Panc1 (cell line): ENCODE results near the gene ATAD2B. TPM values are rescaled to one million over a fixed set of nuclear protein-coding genes. Genes with fewer than 3 reads are reported as not detected.

Experiments used
- ATAC-seq: fragments of 200-7000 bp; cut with Tn5 transposase; 2 replicates; pipeline ENCODE4 v1.9.1; 2020; ENCODE audit warnings: mild to moderate bottlenecking, moderate library complexity
- BruUV-seq: library from RNA; stranded (reverse); fragments of 400-500 nt; replicated peaks from 2 replicates; lab custom pipeline; 2021; lab: Mats Ljungman, UMichigan
- CTCF ChIA-PET: fragments of 300-600 bp; sonication (Branson Sonifier 250); formaldehyde crosslinking; loops from one replicate; lab custom pipeline; 2022; ENCODE audit warnings: antibody characterized with exemption; lab: Charles Lee
- POLR2A ChIA-PET: fragments of 300-600 bp; sonication (Branson Sonifier 250); formaldehyde crosslinking; loops from one replicate; lab custom pipeline; 2022; ENCODE audit warnings: antibody characterized with exemption; lab: Charles Lee
- DNase-seq: peaks from one replicate; pipeline ENCODE4 v3.0.0-alpha.2; 2010; ENCODE audit warnings: low read depth, low spot score
- H3K27ac ChIP-seq: 2 replicates; pipeline ENCODE4 v1.5.1; 2011; ENCODE audit warnings: mild to moderate bottlenecking, low read length, inconsistent platforms
- H3K27me3 ChIP-seq: fragments of 200-500 bp; sonication (Bioruptor generic); 2 replicates; pipeline ENCODE4 v1.6.0; 2014; ENCODE audit warnings: low read length, inconsistent platforms; ENCODE audit not compliant: control insufficient read depth, insufficient read depth
- H3K36me3 ChIP-seq: fragments of 200-500 bp; sonication (Bioruptor generic); 2 replicates; pipeline ENCODE4 v1.5.1; 2014; ENCODE audit warnings: inconsistent platforms, mild to moderate bottlenecking, low read length, moderate library complexity; ENCODE audit not compliant: control insufficient read depth, insufficient read depth
- H3K4me1 ChIP-seq: 2 replicates; pipeline ENCODE4 v1.5.1; 2011; ENCODE audit warnings: inconsistent platforms, mild to moderate bottlenecking, low read length, moderate library complexity; ENCODE audit not compliant: control insufficient read depth, insufficient read depth
- H3K4me3 ChIP-seq, 2 experiments: 2 replicates each; pipeline ENCODE4 v1.5.1; 2011 to 2012; ENCODE audit warnings: low read depth in 2 of 2, low read length in 2 of 2, mild to moderate bottlenecking in 2 of 2, inconsistent platforms in 1 of 2, moderate library complexity in 1 of 2
- H3K9me3 ChIP-seq: fragments of 200-500 bp; sonication (Bioruptor generic); 2 replicates; pipeline ENCODE4 v1.5.1; 2014; ENCODE audit warnings: low read depth, mild to moderate bottlenecking, inconsistent platforms, low read length, moderate library complexity; ENCODE audit not compliant: control insufficient read depth, insufficient read depth
- POLR2AphosphoS5 ChIP-seq: IDR thresholded peaks from 2 replicates; pipeline ENCODE4 v1.6.1; 2012; ENCODE audit warnings: mild to moderate bottlenecking, low read depth, low read length, moderate library complexity
- SIN3A ChIP-seq: IDR thresholded peaks from 2 replicates; pipeline ENCODE4 v1.6.1; 2012; ENCODE audit warnings: low read depth, mild to moderate bottlenecking, low read length, moderate library complexity, borderline replicate concordance; ENCODE audit not compliant: insufficient read depth
- TCF7L2 ChIP-seq: IDR thresholded peaks from 2 replicates; pipeline ENCODE4 v1.6.1; 2011; ENCODE audit warnings: mild to moderate bottlenecking, low read depth, low read length, inconsistent platforms
- in situ Hi-C: cut with HindIII; loops from 2 replicates; pipeline ENCODE4 v1.10.0; 2016; ENCODE audit warnings: low sequenced_read_pairs, low pct_unique_long_range_greater_than_20kb
- intact Hi-C: fragments of 100-400 bp; cut with micrococcal nuclease; formaldehyde crosslinking; loops from one replicate; pipeline ENCODE4 v1.10.0; 2022; ENCODE audit not compliant: unreplicated experiment
- total RNA-seq: library from RNA; stranded (reverse); gene quantifications from one replicate; pipeline ENCODE4 v1.2.1, GENCODE V29; 2021; ENCODE audit not compliant: unreplicated experiment
- TF ChIP-seq, protein P1 (sequence below): fragments of 450-650 bp; IDR thresholded peaks from 2 replicates; pipeline ENCODE4 v1.5.1; 2017; ENCODE audit warnings: mild to moderate bottlenecking
- TF ChIP-seq, protein P2 (sequence below), 2 experiments: IDR thresholded peaks; 2 replicates each; pipeline ENCODE4 v1.6.1; 2011 to 2012; ENCODE audit warnings: low read depth in 2 of 2, control low read depth in 1 of 2, low read length in 1 of 2, mild to moderate bottlenecking in 1 of 2, moderate library complexity in 1 of 2; ENCODE audit not compliant: insufficient read depth in 1 of 2

The ATAD2B gene
- total RNA-seq, 1 experiment from 2014 or later: 17.9 TPM

DNA sequence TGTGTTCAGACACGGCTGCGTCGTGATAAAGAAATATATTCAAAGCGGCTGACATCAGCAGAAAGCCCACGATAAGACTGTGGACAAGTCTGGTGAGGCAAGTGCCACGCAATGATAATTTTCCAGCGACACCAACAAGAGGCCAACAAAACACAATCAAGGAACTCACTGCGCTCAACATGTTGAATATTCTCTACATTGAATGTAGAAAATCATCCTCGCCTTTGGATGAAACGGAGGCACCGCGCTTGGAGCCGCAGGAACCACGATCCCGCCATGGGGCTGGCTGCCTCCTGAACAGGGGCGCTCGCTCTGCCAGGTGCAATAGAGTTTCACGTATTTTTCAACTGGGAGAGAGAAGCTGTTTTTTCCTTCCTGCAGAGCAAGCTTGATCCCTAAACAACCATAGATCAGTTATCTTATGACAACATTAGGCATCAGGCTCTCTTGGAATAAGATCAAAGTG lies 220.3 kb downstream of the ATAD2B start:
- Histone ChIP-seq H3K4me1 (no peaks in the 10 kb centered on the region), H3K27me3 (no peaks in the 10 kb centered on the region), H3K27ac (no peak overlapping the region), H3K4me3 (no peak overlapping the region), H3K36me3 (no peaks in the 10 kb centered on the region), H3K9me3 (no peaks in the 10 kb centered on the region)
- no TSS peak for BruUV-seq
- no peak for DNase-seq
- TF ChIP-seq SIN3A (no peak), POLR2AphosphoS5 (no peak), TCF7L2 (no peak)
- TF ChIP-seq, protein P1, sequence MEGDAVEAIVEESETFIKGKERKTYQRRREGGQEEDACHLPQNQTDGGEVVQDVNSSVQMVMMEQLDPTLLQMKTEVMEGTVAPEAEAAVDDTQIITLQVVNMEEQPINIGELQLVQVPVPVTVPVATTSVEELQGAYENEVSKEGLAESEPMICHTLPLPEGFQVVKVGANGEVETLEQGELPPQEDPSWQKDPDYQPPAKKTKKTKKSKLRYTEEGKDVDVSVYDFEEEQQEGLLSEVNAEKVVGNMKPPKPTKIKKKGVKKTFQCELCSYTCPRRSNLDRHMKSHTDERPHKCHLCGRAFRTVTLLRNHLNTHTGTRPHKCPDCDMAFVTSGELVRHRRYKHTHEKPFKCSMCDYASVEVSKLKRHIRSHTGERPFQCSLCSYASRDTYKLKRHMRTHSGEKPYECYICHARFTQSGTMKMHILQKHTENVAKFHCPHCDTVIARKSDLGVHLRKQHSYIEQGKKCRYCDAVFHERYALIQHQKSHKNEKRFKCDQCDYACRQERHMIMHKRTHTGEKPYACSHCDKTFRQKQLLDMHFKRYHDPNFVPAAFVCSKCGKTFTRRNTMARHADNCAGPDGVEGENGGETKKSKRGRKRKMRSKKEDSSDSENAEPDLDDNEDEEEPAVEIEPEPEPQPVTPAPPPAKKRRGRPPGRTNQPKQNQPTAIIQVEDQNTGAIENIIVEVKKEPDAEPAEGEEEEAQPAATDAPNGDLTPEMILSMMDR: no peak
- TF ChIP-seq, protein P2, sequence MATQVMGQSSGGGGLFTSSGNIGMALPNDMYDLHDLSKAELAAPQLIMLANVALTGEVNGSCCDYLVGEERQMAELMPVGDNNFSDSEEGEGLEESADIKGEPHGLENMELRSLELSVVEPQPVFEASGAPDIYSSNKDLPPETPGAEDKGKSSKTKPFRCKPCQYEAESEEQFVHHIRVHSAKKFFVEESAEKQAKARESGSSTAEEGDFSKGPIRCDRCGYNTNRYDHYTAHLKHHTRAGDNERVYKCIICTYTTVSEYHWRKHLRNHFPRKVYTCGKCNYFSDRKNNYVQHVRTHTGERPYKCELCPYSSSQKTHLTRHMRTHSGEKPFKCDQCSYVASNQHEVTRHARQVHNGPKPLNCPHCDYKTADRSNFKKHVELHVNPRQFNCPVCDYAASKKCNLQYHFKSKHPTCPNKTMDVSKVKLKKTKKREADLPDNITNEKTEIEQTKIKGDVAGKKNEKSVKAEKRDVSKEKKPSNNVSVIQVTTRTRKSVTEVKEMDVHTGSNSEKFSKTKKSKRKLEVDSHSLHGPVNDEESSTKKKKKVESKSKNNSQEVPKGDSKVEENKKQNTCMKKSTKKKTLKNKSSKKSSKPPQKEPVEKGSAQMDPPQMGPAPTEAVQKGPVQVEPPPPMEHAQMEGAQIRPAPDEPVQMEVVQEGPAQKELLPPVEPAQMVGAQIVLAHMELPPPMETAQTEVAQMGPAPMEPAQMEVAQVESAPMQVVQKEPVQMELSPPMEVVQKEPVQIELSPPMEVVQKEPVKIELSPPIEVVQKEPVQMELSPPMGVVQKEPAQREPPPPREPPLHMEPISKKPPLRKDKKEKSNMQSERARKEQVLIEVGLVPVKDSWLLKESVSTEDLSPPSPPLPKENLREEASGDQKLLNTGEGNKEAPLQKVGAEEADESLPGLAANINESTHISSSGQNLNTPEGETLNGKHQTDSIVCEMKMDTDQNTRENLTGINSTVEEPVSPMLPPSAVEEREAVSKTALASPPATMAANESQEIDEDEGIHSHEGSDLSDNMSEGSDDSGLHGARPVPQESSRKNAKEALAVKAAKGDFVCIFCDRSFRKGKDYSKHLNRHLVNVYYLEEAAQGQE (IDR thresholded peaks at IDR 0.05; ENCODE audit: insufficient read depth in 1 of 2, low read depth in 2 of 2, low read length in 1 of 2): no peak
- in situ Hi-C loops: no loop called here
- intact Hi-C loops: no loop called here
- CTCF ChIA-PET: no interaction called here
- no peak for ATAC-seq
- POLR2A ChIA-PET: no interaction called here

DNA sequence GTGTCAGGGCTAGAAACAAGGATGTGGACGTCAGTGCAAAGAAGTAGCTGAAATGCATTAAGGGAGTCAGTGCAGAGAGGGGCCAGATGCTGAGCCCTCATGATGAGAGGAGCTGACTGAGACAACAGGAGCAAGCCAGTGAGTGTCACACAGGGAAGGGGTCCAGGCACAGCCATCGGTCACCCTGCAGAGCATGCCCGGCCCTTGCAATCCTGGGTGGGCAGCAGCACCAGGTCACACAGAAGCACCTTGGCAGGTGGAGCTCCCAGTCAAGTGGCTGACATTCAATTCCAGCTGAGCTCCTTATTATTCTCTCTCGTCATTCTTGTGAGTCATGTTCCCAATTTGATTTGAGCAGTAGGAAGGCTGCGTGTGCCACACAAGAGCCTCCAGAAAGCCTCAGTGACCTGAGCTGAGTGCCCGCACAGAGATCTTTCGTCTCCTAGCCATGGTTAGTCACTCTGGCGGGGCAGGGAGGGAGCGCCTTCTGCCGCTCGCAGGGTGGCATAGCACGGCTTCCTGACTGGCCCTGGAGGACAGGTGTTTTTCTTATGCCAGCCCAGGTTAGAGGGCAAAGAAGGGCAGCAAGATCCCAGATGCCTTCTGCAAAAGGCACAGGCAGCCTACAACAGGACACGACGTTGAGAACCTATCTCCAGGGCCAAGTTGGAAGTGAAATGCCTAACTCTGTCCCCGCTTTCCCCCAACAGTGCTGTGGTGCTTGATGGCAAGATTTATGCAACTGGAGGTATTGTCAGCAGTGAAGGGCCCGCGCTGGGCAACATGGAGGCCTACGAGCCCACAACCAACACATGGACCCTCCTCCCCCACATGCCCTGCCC lies 220.9 kb downstream of the ATAD2B start:
- TF ChIP-seq SIN3A (no peak), TCF7L2 (no peak), POLR2AphosphoS5 (no peak)
- TF ChIP-seq, protein P2 (IDR thresholded peaks at IDR 0.05; ENCODE audit: insufficient read depth in 1 of 2, low read depth in 2 of 2, low read length in 1 of 2): no peak
- TF ChIP-seq, protein P1: no peak
- ChIA-PET CTCF (no interaction called here), POLR2A (no interaction called here)
- Histone ChIP-seq H3K9me3 (no peaks in the 10 kb centered on the region), H3K4me3 (no peak overlapping the region), H3K4me1 (no peaks in the 10 kb centered on the region), H3K27ac (no peak overlapping the region), H3K27me3 (no peaks in the 10 kb centered on the region), H3K36me3 (no peaks in the 10 kb centered on the region)
- intact Hi-C loops (no loop called here), in situ Hi-C loops (no loop called here)
- DNase-seq (no peak), ATAC-seq (no peak)
- BruUV-seq: no TSS peak
